Neural crest cell (in vitro differentiated cells): ENCODE data around the gene TBC1D5. TPM values are rescaled to one million over a fixed set of nuclear protein-coding genes. Genes with fewer than 3 reads are reported as not detected.

Experiments used
- DNase-seq: peaks from one replicate; pipeline ENCODE4 v3.0.0; 2021; ENCODE audit warnings: low read depth, mixed read lengths, low spot score
- H3K27ac Mint-ChIP-seq: one replicate; pipeline ENCODE4 v1.8.0; 2021; ENCODE audit warnings: mild to moderate bottlenecking, mixed read lengths; ENCODE audit not compliant: unreplicated experiment
- H3K27me3 Mint-ChIP-seq: 2 replicates; pipeline ENCODE4 v1.8.0; 2021; ENCODE audit warnings: low read depth, mild to moderate bottlenecking, mixed read lengths
- H3K36me3 Mint-ChIP-seq: 2 replicates; pipeline ENCODE4 v1.8.0; 2021; ENCODE audit warnings: low read depth, mild to moderate bottlenecking, mixed read lengths
- H3K4me1 Mint-ChIP-seq: 2 replicates; pipeline ENCODE4 v1.8.0; 2021; ENCODE audit warnings: mixed read lengths
- H3K4me3 Mint-ChIP-seq: one replicate; pipeline ENCODE4 v1.8.0; 2021; ENCODE audit warnings: mild to moderate bottlenecking, mixed read lengths
- H3K9me3 Mint-ChIP-seq: 2 replicates; pipeline ENCODE4 v1.8.0; 2021; ENCODE audit warnings: mixed read lengths
- CTCF ChIP-seq: fragments of 200-600 bp; sonication (generic); conservative IDR thresholded peaks from 2 replicates; pipeline ENCODE4 v1.5.0; 2021; ENCODE audit warnings: antibody characterized with exemption, mild to moderate bottlenecking
- total RNA-seq: library from RNA; stranded (reverse); gene quantifications from 2 replicates; pipeline ENCODE4 v1.2.1, GENCODE V29; 2021

TBC1D5 gene
- total RNA-seq, 1 donor from 2014 or later: 51.2 TPM

GRCh38 chr3:17607905-17608304, 134.5 kb downstream of the TBC1D5 start:
- Mint-ChIP-seq H3K9me3 (peaks cover 5% of the 10 kb centered on the region), H3K4me3 (no peak overlapping the region), H3K36me3 (peaks cover 18% of the 10 kb centered on the region), H3K27me3 (no peaks in the 10 kb centered on the region), H3K27ac (peak overlapping the region; percentile 59), H3K4me1 (peaks cover 5% of the 10 kb centered on the region)
- DNase-seq: no peak
- TF ChIP-seq CTCF: no peak

GRCh38 chr3:17605934-17606333, 136.5 kb downstream of the TBC1D5 start:
- no peaks in the 10 kb centered on the region for H3K27me3 Mint-ChIP-seq
- TF ChIP-seq CTCF: no peak
- no peak overlapping the region for H3K4me3 Mint-ChIP-seq
- no peak overlapping the region for H3K27ac Mint-ChIP-seq
- peaks cover 5% of the 10 kb centered on the region for H3K4me1 Mint-ChIP-seq
- peaks cover 15% of the 10 kb centered on the region for H3K36me3 Mint-ChIP-seq
- H3K9me3 Mint-ChIP-seq: peaks cover 8% of the 10 kb centered on the region
- no peak for DNase-seq

- no peaks in the 10 kb centered on the region for H3K27me3 Mint-ChIP-seq
- peaks cover 8% of the 10 kb centered on the region for H3K9me3 Mint-ChIP-seq
- DNase-seq: no peak
- no peak for TF ChIP-seq CTCF
- H3K27ac Mint-ChIP-seq: no peak overlapping the region
- peaks cover 14% of the 10 kb centered on the region for H3K36me3 Mint-ChIP-seq
- no peak overlapping the region for H3K4me3 Mint-ChIP-seq
- H3K4me1 Mint-ChIP-seq: peaks cover 5% of the 10 kb centered on the region
Observed at GRCh38 chr3:17605032-17605431, 137.4 kb downstream of the TBC1D5 start.

- Mint-ChIP-seq H3K36me3 (peaks cover 23% of the 10 kb centered on the region), H3K4me3 (no peak overlapping the region), H3K9me3 (peaks cover 15% of the 10 kb centered on the region), H3K27ac (no peak overlapping the region), H3K4me1 (no peaks in the 10 kb centered on the region), H3K27me3 (no peaks in the 10 kb centered on the region)
- no peak for TF ChIP-seq CTCF
- DNase-seq: no peak
Observed at GRCh38 chr3:17602126-17602525, 140.3 kb downstream of the TBC1D5 start.

GRCh38 chr3:17592956-17593355, 149.5 kb downstream of the TBC1D5 start:
- no peak overlapping the region for H3K27ac Mint-ChIP-seq
- no peak for TF ChIP-seq CTCF
- H3K4me3 Mint-ChIP-seq: no peak overlapping the region
- H3K27me3 Mint-ChIP-seq: no peaks in the 10 kb centered on the region
- H3K4me1 Mint-ChIP-seq: no peaks in the 10 kb centered on the region
- peaks cover 44% of the 10 kb centered on the region for H3K36me3 Mint-ChIP-seq
- no peak for DNase-seq
- H3K9me3 Mint-ChIP-seq: peaks cover 23% of the 10 kb centered on the region

- TF ChIP-seq CTCF: no peak
- Mint-ChIP-seq H3K4me1 (peaks cover 10% of the 10 kb centered on the region), H3K9me3 (peaks cover 22% of the 10 kb centered on the region), H3K27ac (no peak overlapping the region), H3K4me3 (no peak overlapping the region), H3K36me3 (peaks cover 40% of the 10 kb centered on the region), H3K27me3 (no peaks in the 10 kb centered on the region)
- DNase-seq: no peak
Observed at GRCh38 chr3:17590465-17590864, 152.0 kb downstream of the TBC1D5 start.
